K562 treated with DMSO at 1 percent for 48 hours (cell line): ENCODE data around the gene ADCYAP1. TPM values are rescaled to one million over a fixed set of nuclear protein-coding genes. Genes with fewer than 3 reads are reported as not detected.

Experiments used
- total RNA-seq: library from RNA; unstranded; fragments of 300-600 nt; gene quantifications from 2 replicates; pipeline ENCODE4 v1.2.3, GENCODE V29; 2022; ENCODE audit warnings: low replicate concordance; ENCODE audit errors: extremely low read depth

Gene ADCYAP1
- not detected in 2 replicates for total RNA-seq

GRCh38 chr18:904218-905090, at the start of gene ADCYAP1:
TSS of gene ADCYAP1 (plus strand) at chr18:904871. CDS start at chr18:905387, 516 bp downstream.

Other genes starting within 250 kb of the ADCYAP1 start
- not detected in 2 replicates for gene TYMS, start 247.2 kb upstream of the ADCYAP1 start, total RNA-seq
- gene ENOSF1, start 192.2 kb upstream of the ADCYAP1 start, total RNA-seq, result not detected in 2 replicates
- gene YES1, start 92.6 kb upstream of the ADCYAP1 start, total RNA-seq, result not detected in 2 replicates